Measurements from ENCODE around the gene ATAD3C.
A peak's percentile ranks its signal among the peaks of the same experiment; 100 is the strongest.
"Not testable (repeated sequence)": the region's sequence is repeated elsewhere in the genome, so short reads cannot be mapped to it uniquely, and the experiment has no call there.

ATAD3C gene

DNA sequence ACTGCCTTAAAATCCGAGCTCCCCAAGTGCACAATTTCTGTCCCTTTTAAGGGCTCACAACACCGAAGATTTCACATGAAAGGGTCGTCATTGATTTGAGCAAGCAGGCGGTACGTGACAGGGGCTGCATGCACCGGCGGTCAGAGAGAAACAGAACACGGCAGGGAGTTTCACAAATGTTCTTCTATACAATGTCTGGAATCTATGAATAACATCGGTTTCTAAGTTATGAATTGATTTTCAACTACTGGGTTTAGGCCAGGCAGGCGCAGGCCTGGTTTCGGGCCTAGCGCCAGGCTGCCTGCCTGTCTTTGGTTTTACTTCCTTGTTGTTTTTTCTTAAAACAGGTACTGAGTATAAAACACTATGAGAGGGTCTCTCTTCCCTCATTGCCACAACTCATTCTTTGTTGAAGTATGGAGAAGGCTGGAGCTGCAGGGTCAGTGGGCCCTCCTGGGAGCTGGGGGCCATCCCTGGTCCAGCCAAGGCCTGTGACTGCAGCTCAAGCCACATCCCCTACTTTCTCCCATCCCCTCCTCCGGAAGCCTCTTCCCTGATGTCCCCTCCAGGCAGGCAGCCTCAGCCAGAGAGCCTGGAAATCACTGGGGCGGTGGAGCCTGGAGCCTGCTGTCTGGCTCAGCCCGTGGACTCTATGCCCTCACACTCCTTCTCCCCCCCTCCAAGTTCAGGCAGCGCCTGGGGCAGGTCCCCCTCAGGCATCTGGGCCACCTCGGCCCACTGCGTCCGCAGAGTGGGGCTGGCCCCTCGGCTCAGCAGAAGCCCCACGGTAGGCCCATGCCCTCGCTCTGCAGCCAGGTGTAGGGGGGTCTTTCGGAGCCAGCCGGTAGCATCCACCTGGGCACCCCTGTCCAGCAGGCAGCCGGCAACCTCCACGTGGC, 30.8 kb upstream of the ATAD3C start:
- no peak for DNase-seq (ENCODE audit: low read depth, low spot score)

DNA sequence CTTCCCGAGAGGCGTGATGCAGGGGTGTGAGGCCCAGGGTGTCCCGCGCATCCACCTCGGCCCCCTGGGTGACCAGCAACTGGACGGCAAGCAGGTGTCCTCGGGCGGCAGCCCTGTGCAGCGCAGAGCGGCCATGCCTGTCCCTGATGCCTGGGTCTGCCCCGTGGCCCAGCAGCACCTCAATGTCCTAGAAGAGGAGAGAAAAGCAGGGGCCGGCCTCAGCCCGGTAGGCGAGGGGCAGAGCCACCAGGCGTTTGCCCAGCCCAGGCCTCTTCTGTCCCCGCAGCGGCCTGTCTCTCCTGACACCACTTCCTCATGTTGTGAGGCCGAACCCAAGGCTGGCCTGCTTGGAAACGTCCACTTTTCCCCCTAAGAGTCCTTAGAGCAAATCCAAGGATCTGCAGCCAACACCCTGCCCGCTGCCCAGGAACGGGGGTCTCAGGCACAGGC, 30.1 kb upstream of the ATAD3C start:
- no peak for DNase-seq (ENCODE audit: low read depth, low spot score)

DNA sequence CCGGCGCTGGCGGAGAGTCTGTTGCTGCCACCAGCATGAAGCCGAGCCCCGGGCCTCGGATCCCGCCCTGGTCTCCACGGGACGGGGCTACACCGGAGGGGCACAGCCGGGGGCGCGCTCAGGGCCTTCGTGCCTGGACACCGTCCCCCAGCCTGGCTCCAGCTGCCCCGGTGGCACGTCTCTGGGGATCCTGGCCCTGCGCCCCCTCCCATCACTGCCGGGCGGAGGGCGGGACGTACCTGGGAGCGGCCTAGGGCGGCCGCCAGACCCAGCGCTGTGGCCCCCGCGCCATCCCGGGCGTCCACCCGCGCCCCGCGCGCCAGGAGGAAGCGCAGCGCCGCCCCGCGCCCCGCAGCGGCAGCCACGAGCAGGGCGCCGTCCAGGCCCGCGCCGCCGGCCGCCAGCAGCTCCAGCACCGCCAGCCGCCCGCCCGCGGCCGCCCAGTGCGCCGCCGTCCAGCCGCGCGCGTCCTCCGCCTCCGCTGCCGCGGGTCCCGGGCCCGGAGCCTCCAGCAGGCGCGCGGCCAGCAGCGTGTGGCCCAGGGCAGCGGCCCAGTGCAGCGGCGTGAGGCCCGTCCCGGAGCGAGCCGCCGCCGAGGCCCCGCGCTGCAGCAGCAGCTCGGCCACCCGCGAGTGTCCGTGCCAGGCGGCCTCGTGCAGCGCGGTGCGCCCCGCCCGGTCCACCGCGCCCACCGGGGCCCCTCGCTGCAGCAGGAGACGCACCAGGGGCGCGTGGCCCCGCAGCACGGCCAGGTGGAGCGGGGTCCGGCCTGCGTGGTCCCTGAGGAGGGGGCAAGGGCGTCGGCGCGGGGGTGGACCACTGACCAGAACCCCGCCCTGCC, 29.5 kb upstream of the ATAD3C start:
- no peak for DNase-seq (ENCODE audit: low read depth, low spot score)

DNA sequence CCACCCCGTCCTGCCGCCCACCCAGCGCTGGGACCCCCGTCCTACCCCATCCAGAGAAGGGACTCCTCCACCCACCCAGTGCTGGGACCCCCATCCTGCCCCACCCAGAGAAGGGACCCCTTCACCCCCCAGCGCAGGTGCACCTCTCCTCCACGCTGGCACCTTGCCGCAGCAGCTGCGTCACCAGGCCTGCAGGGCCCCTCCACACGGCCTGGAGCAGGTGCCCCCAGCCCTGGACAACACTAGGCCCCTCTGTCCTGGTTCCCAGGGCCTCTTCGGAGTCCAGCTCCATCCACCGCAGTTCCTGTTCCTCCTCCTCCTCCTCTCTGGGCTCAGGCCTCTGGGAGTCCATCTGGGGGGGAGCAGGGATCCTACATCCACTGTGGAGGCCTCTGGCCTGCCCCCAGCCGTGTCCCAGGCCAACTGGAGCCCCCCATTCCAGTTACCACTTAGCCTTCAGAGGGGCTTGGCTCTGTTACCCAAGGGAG, 28.8 kb upstream of the ATAD3C start:
- no peak for DNase-seq (ENCODE audit: low read depth, low spot score)

DNA sequence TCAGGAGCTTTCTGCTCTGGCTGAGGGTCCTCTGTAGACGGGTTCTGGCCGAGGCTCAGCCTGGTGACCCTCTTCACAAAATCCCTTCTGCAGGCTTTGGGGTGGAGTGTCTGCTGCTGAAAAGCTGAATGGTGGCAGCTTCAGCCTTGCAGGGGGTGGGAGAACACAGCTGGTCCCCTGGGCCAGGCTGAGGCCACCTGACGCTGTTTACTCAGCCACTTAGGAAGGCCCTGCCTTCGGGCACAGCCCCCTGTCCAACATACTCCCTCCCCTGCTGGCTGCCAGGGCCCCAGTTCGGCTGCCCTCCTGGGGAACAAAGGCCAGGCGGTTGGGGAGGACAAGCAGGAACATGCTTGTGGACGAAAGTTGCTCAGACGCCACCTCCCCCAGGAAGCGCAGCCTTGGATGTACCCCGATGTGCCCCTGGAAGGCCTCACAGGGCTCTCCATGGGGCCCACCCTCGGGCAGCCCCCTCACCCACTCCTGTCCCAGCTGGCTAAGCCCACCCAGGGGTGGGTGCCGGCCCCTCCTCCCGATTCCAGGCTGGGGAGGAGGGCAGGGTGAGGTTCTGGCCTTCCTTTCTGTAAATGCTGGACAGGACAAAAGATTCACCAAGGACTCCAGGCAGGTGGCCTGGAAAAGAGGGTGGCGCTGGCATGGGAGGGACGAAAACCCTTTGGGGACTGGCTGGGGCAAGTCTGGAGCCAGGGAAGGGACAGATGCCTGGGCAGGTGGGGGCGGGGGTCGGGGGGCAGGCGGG, 28.2 kb upstream of the ATAD3C start, which contains the start of gene ANKRD65:
TSS of gene ANKRD65 (minus strand) at position 130 of the 760 bp plus-strand sequence. CDS start 271 bp downstream, outside the sequence.
- no peak for DNase-seq (ENCODE audit: low read depth, low spot score)

DNA sequence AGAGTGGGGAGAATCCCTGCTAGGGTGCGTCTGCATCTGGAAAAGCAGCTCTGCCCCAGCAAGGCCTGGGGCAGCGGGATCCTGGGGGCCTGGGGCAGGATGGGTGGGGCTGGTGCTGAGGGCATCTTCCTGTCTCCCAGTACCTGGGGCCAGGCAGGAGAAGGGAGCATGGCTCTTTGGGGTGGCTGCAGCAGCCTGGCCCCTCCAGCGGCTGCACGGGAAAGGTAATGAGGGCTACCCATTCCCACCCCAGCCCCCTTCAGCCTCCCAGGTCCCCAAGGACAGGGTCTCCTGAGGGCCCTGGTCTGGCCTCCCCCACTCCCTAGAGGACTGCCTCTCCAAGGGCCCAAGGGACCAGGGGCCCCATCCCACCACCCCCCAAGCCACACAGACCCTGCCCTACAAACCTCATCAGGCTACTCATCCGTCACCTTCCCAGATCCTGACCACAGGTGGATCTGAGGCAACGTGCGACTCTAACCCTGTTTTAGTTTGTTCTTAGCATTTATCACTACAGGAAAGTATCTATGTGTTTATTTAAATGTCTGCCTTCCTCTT, 27.5 kb upstream of the ATAD3C start:
- DNase-seq (ENCODE audit: low read depth, low spot score) = no peak

DNA sequence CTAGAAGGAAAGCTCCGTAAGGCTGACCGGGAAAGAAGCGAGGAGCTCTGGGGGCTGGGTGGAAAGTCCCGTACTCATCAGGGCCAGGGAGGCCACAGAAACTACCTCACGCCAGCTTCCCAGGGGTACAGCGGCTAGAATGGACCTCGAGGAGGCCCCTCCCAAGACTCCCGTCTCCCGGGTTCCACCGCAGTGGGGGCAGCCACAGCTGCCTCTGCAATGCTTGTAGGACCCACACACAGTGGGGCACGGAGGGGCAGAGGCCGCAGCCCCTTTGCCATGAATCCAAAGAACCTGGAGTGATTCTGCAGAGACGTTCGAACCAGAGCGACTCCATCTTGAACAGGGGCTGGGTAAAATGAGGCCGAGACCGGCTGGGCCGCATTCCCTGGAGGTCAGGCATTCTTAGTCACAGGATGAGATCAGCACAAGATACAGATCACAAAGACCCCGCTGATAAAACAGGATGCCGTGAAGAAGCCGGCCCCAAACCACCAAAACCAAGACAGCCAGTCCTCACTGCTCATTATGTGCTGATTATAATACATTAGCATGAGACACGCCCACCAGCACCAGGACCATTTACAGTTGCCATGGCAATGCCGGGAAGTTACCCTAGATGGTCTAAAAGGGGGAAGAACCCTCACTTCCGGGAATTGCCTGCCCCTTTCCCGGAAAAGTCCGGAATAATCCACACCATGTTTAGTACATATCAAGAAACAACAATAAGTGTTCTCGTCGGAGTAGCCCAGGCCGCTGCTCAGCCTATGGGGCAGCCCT, 26.8 kb upstream of the ATAD3C start:
- peak; percentile 93 for DNase-seq (ENCODE audit: low read depth, low spot score)

DNA sequence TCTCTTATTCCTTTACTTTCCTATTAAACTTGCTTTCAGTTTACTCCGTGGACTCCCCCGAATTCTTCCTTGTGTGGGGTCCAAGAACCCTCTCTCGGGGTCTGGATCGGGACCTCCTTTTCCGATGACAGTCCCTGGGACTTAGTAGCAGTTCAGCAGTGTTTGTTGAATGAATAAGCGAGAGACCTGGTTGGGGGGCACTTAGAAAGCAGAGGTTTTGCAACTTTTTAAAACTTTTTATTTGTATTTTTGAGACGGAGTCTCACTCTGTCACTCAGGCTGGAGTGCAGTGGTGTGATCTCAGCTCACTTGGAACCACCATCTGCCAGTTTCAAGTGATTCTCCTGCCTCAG, 26.3 kb upstream of the ATAD3C start:
- DNase-seq (ENCODE audit: low read depth, low spot score) = no peak

DNA sequence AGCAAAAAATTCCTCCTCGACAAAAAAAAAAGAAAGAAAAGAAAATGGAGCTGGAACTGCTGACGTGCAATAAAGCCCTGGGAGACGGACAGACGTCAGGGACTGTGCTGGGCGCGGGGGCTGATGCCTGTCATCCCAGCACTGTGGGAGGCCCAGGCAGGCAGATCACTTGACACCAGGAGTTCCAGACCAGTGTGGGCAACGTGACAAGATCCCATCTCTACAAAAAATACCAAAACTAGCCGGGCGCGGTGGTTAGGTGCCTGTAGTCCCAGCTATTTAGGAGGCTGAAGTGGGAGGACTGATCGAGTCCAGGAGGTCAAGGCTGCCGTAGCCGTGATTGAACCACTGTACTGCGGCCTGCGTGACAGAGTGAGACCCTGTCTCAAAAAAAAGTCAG, 24.8 kb upstream of the ATAD3C start:
- DNase-seq (ENCODE audit: low read depth, low spot score) = no peak

DNA sequence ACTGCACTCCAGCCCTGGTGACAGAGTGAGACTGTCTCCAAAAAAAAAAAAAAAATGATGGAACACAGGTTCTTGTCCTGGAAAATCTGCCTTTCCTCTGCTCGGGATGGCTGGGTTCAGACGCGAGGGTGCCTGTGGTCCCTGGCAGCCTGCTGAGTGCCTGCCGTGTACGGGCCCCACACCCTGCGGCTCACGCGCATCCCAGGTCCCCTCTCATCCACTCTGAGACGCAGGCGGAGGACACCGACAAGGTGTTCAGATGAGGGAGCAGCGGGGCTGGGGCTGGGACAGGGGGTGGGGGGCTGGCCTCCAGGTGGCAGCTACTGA, 24.1 kb upstream of the ATAD3C start:
- DNase-seq (ENCODE audit: low read depth, low spot score) = no peak

DNA sequence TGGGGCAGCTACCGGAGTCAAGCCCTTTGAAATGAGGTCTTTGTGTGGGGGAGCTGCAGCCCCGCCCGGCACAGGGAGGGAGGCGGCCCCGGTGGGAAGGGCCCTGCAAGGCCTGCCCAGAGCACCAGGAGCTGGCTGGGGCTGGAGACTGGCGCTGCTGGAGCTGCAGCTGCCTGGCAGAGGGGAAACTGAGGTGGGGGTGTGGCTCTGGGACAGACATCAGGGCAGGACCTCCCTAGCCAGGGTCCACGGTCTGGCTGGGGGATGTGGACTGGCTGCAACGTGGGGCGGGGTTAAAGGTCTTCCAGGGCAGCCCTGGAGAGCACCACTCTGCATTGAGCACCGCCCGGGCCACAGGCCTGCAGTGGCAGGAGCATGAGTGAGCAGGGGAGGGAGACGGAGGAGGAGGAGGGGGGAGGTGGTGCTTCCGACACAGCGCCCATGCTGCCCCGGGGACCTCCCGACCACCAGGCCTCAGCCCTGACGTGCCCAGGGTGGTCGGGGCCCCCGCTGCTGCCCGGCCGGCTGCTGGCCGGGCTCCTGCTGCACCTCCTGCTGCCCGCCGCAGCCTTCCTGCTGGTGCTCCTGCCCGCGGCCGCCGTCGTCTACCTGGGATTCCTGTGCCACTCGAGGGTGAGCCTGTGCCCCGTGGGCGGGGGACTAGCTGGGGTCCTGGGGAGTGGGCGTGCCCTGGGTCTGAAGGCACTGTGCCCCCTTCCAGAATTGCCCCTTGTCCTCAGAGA, 23.6 kb upstream of the ATAD3C start:
- DNase-seq (ENCODE audit: low read depth, low spot score) = no peak

DNA sequence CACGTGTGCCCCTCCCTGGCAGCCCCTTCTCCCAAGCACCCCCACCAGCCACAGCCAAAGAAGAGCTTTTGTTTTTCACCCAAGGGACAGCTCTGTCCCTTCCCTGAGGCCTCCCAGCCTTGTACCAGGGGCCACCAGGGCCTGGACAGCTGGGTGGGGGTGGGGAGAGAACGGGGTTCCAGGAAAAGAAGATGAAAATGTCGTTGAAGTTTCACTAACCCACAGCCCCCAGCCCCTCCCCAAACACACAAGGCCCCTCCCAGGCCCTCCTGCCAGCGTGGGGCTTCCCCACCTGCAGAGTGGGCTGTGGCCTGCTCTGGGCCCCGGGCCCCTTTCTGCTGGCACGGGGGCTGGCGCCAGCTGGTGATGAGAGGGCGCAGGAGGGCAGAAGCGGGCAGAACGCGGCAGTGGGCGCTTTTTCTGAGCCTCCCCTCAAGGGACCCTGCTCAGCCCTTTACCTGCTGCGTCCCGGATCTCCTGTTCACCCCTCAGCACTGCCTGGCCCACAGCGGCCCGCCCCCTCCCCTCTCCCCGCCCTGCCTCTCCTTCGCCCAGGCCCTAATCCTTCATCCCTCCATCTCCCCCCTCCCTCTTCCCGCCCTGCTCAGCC, 22.9 kb upstream of the ATAD3C start:
- peak; percentile 16 for DNase-seq (ENCODE audit: low read depth, low spot score)

DNA sequence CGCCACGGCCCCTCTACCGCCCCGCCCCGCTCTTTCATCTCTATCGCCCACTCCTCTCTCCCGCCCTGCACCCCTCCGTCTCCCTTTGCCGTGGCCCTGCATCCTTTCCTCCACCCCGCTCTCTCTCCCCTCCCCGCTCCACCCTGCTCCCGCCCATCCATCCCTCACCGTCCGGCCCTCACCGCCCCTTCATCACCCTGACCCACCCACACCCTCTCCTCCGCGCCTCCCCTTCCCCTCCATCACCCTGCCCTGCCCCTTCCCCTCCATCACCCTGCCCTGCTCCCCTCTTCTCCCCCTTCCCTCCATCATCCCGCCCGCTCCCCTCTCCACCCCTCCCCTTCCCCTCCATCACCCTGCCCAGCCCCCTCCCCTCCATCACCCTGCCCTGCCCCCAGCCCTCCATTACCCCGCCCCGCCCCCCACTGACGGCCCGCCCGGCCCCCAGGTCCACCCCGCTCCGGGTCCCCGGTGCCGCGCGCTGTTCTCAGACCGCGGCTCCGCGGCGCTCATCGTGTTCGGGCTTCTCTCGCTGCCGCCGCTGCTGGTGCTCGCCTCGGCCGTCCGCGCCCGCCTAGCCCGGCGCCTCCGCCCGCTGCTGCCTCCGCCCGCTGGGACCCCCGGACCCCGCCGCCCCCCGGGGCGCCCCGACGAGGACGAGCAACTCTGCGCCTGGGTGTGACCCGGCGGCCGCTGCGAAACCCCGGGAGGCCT, 22.2 kb upstream of the ATAD3C start:
- DNase-seq (ENCODE audit: low read depth, low spot score) = no peak

DNA sequence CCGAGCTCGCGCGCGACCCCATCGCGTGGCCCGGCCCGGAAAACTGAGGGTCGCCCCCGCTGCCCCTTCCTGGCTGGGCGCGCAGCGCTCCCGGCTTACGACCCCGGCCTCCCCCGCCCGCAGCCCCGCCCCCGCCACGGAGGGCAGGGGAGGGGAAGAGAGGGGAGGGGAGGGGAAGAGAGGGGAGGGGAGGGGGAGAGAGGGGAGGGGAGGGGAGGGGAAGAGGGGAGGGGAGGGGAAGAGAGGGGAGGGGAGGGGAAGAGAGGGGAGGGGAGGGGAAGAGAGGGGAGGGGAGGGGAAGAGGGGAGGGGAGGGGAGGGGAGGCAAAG, 21.7 kb upstream of the ATAD3C start:
- no peak for DNase-seq (ENCODE audit: low read depth, low spot score)

DNA sequence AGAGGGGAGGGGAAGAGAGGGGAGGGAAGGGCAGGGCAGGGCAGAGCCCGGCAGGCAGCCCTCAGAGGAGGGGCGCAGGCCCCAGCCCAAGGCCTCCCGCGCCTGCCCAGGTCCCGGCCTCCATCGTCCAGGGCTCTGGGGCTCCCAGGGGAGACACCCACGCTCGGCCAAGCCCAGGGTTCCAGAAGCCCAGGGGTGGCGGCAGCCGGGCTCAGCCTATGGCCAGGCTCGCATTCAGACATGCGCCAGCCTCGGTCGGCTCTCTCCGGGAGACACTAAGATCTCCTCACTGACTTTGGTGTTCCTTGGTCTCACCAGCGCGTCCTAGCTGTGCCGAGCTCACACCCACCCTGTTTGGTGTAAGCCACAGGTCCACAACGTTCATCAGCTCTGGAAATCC, 21.3 kb upstream of the ATAD3C start:
- DNase-seq (ENCODE audit: low read depth, low spot score) = no peak

DNA sequence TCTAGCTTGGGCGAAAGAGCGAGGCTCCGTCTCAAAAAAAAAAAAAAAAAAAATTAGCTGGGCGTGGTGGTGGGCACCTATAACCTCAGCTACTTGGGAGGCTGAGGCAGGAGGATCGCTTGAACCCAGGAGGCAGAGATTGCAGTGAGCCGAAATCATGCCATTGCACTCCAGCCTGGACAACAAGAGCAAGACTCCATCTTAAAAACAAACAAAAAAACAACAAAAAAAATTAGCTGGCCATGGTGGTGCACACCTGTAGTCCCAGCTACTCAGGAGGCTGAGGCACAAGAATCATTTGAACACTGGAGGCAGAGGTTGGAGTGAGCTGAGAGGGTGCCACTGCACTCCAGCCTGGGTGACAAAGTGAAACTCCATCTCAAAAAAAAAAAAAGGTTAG, 20.5 kb upstream of the ATAD3C start:
- not testable (repeated sequence) for DNase-seq (ENCODE audit: low read depth, low spot score)

DNA sequence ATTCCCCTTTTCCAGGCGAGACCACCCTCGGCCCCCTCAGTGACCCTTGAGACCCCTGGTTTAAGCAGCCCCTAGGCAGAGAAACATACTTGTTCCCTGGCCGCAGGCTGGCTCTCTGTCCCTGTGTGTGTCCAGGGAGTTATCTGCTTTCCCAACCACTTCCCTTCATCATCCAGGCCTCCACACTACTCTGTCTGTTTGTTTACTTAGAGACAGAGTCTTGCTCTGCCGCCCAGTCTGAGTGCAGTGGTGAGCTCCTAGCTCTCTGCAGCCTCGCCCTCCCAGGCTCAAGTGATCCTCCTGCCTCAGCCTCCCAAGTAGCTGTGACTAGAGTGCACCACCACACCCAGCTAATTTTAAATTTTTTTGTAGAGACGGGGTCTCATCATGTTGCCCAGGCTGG, 19.8 kb upstream of the ATAD3C start:
- no peak for DNase-seq (ENCODE audit: low read depth, low spot score)

DNA sequence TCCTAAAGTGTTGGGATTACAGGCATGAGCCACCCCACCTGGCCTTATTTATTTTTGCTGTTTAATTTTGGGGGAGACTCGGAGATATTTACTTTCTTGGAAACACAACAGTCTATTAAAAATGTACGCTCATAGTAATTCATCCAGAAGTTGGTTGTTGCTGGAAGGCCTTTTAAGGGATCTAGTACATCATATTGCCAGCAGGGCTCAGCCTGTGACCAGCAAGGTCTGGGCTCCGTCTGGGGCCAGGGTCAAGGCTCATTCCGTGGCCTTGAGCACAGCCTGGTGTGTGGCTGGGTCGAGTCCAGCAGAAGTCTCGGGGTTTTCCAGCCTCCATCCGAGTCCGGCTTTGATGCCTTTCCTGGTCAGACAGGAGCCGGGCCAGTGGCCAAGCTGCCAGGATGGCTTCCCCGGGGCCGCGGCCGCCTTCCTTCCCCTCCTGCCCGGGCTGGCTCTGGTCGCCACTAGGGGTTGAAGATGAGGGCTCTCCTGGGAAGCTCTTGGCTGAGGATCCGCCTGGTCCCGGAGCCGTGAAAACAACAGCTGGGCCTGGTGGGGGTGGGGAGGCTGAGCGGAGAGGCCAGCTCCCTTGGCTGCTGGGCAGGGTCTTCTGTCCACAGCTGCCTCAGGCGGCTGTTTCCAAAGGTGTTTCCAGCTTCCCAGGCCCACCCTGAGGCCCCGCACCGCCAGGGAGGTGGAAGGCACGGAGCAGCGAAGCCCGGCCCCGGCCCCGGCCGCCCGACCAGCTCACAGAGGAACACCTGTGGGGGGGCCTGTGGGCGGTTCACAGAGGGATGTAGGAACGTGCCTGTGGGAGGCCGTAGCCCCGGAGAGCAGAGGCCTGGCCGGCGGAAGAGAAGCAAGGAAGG, 19.1 kb upstream of the ATAD3C start:
- DNase-seq (ENCODE audit: low read depth, low spot score) = peak; percentile 86
